H9 (cell line): ENCODE results near the gene HEPN1. TPM values are rescaled to one million over a fixed set of nuclear protein-coding genes. Genes with fewer than 3 reads are reported as not detected.

ENCODE experiments used
- DNase-seq: peaks from one replicate; pipeline ENCODE4 v3.0.0-alpha.2; 2017
- H2AFZ ChIP-seq: one replicate; pipeline ENCODE4 v1.6.1; 2013; ENCODE audit warnings: mild to moderate bottlenecking, low read length, control low read depth, moderate library complexity
- H2AK5ac ChIP-seq: 2 replicates; pipeline ENCODE4 v1.6.1; 2013; ENCODE audit warnings: low read length, control low read depth, mixed read lengths; ENCODE audit not compliant: insufficient read length
- H2BK120ac ChIP-seq: one replicate; pipeline ENCODE4 v1.6.1; 2013; ENCODE audit warnings: low read depth, mild to moderate bottlenecking, low read length, control low read depth, inconsistent platforms; ENCODE audit not compliant: poor library complexity, severe bottlenecking
- H2BK12ac ChIP-seq: 2 replicates; pipeline ENCODE4 v1.6.1; 2013; ENCODE audit warnings: low read length, control low read depth, mixed read lengths, low read depth; ENCODE audit not compliant: insufficient read length
- H2BK15ac ChIP-seq: 2 replicates; pipeline ENCODE4 v1.6.1; 2013; ENCODE audit warnings: low read depth, low read length, control low read depth
- H2BK20ac ChIP-seq: one replicate; pipeline ENCODE4 v1.6.1; 2013; ENCODE audit warnings: low read depth, mild to moderate bottlenecking, low read length, control low read depth, inconsistent platforms; ENCODE audit not compliant: poor library complexity, severe bottlenecking
- H2BK5ac ChIP-seq: 2 replicates; pipeline ENCODE4 v1.6.1; 2013; ENCODE audit warnings: low read length, control low read depth, mixed read lengths; ENCODE audit not compliant: insufficient read length
- H3K14ac ChIP-seq: 2 replicates; pipeline ENCODE4 v1.6.1; 2013; ENCODE audit warnings: low read length, control low read depth; ENCODE audit not compliant: insufficient read depth
- H3K18ac ChIP-seq: 2 replicates; pipeline ENCODE4 v1.6.1; 2013; ENCODE audit warnings: low read depth, mild to moderate bottlenecking, mixed read lengths, low read length, control low read depth; ENCODE audit not compliant: insufficient read length
- H3K23ac ChIP-seq: 2 replicates; pipeline ENCODE4 v1.6.1; 2013; ENCODE audit warnings: low read length, control low read depth, mixed read lengths, low read depth; ENCODE audit not compliant: insufficient read length
- H3K23me2 ChIP-seq: 2 replicates; pipeline ENCODE4 v1.6.1; 2013; ENCODE audit warnings: low read depth, mild to moderate bottlenecking, mixed read lengths, low read length, control low read depth; ENCODE audit not compliant: insufficient read length, poor library complexity, severe bottlenecking
- H3K27ac ChIP-seq: 2 replicates; pipeline ENCODE4 v1.5.1; 2013; ENCODE audit warnings: low read length, control low read depth, mixed read lengths, low read depth; ENCODE audit not compliant: insufficient read length
- H3K27me3 ChIP-seq: 2 replicates; pipeline ENCODE4 v1.6.1; 2013; ENCODE audit warnings: low read length, control low read depth, inconsistent platforms; ENCODE audit not compliant: insufficient read depth
- H3K4ac ChIP-seq: 2 replicates; pipeline ENCODE4 v1.6.1; 2013; ENCODE audit warnings: low read depth, mild to moderate bottlenecking, control low read depth, inconsistent platforms, low read length, moderate library complexity
- H3K4me1 ChIP-seq: 2 replicates; pipeline ENCODE4 v1.6.1; 2013; ENCODE audit warnings: low read length, control low read depth, inconsistent platforms; ENCODE audit not compliant: insufficient read depth
- H3K4me2 ChIP-seq: 2 replicates; pipeline ENCODE4 v1.6.1; 2013; ENCODE audit warnings: low read length, control low read depth, mixed read lengths; ENCODE audit not compliant: insufficient read length, insufficient read depth
- H3K56ac ChIP-seq: 2 replicates; pipeline ENCODE4 v1.6.1; 2013; ENCODE audit warnings: low read depth, mild to moderate bottlenecking, mixed read lengths, low read length, control low read depth; ENCODE audit not compliant: insufficient read length
- H3K79me1 ChIP-seq: 2 replicates; pipeline ENCODE4 v1.6.1; 2013; ENCODE audit warnings: low read depth, mild to moderate bottlenecking, moderate library complexity, low read length, control low read depth, inconsistent platforms; ENCODE audit not compliant: insufficient read depth, poor library complexity, severe bottlenecking
- H3K79me2 ChIP-seq: 2 replicates; pipeline ENCODE4 v1.6.1; 2013; ENCODE audit warnings: low read length, control low read depth, inconsistent platforms; ENCODE audit not compliant: insufficient read depth
- H3K9ac ChIP-seq: 2 replicates; pipeline ENCODE4 v1.6.1; 2013; ENCODE audit warnings: low read length, control low read depth, mixed read lengths; ENCODE audit not compliant: insufficient read length; ENCODE audit errors: extremely low read depth
- H3K9me3 ChIP-seq: one replicate; pipeline ENCODE4 v1.6.1; 2013; ENCODE audit warnings: low read depth, low read length, inconsistent platforms; ENCODE audit not compliant: control insufficient read depth
- H3T11ph ChIP-seq: one replicate; pipeline ENCODE4 v1.6.1; 2013; ENCODE audit warnings: mild to moderate bottlenecking, low read length, control low read depth, inconsistent platforms
- H4K20me1 ChIP-seq: one replicate; pipeline ENCODE4 v1.6.1; 2013; ENCODE audit not compliant: control insufficient read depth, insufficient read length, insufficient read depth
- H4K5ac ChIP-seq: 2 replicates; pipeline ENCODE4 v1.6.1; 2013; ENCODE audit warnings: low read depth, mild to moderate bottlenecking, mixed read lengths, low read length, control low read depth; ENCODE audit not compliant: insufficient read length
- H4K8ac ChIP-seq: replicated peaks from 2 replicates; pipeline ENCODE4 v1.6.1; 2013; ENCODE audit warnings: low read length, control low read depth, mixed read lengths, low read depth; ENCODE audit not compliant: insufficient read length
- H4K91ac ChIP-seq: 2 replicates; pipeline ENCODE4 v1.6.1; 2013; ENCODE audit warnings: low read depth, mild to moderate bottlenecking, moderate library complexity, mixed read lengths, low read length, control low read depth; ENCODE audit not compliant: insufficient read length
- H3K27ac Mint-ChIP-seq, 3 experiments: 2 replicates in 2 of 3; 3 replicates in 1 of 3; pipeline ENCODE4 v1.8.0; 2020 to 2021; ENCODE audit warnings: mixed read lengths in 3 of 3, mild to moderate bottlenecking in 1 of 3, moderate library complexity in 1 of 3
- H3K27me3 Mint-ChIP-seq: 2 replicates; pipeline ENCODE4 v1.8.0; 2021; ENCODE audit warnings: low read depth, mild to moderate bottlenecking, moderate library complexity, mixed read lengths
- H3K36me3 Mint-ChIP-seq, 3 experiments: 2 replicates in 2 of 3; 3 replicates in 1 of 3; pipeline ENCODE4 v1.8.0; 2020 to 2021; ENCODE audit warnings: low read depth in 3 of 3, mixed read lengths in 3 of 3; ENCODE audit not compliant: insufficient read depth in 1 of 3
- H3K4me1 Mint-ChIP-seq, 2 experiments: 2 replicates each; pipeline ENCODE4 v1.8.0; 2020; ENCODE audit warnings: mixed read lengths in 2 of 2
- H3K4me3 Mint-ChIP-seq, 2 experiments: 2 replicates in 1 of 2; 3 replicates in 1 of 2; pipeline ENCODE4 v1.8.0; 2020 to 2021; ENCODE audit warnings: mild to moderate bottlenecking in 2 of 2, mixed read lengths in 2 of 2, moderate library complexity in 1 of 2
- H3K9me3 Mint-ChIP-seq, 2 experiments: 2 replicates in 1 of 2; 3 replicates in 1 of 2; pipeline ENCODE4 v1.8.0; 2020; ENCODE audit warnings: mild to moderate bottlenecking in 2 of 2, mixed read lengths in 2 of 2, moderate library complexity in 1 of 2
- WGBS: extraction: QIAGEN DNeasy Blood & Tissue Kit; methylation state at CpG from one replicate; pipeline ENCODE4 v1.1.7; 2013; ENCODE audit warnings: missing lambda C conversion rate, low lambda C conversion rate, mixed read lengths; ENCODE audit not compliant: insufficient read length; ENCODE audit errors: extremely low coverage; 5-methylcytosine and 5-hydroxymethylcytosine counted together
- long read RNA-seq: library from polyadenylated mRNA; unstranded; transcript quantifications from one replicate; pipeline ENCODE4 v2.0.0, GENCODE V29; 2020
- total RNA-seq: library from RNA; stranded (reverse); gene quantifications from 2 replicates; pipeline ENCODE4 v1.2.1, GENCODE V29; 2021
- TF ChIP-seq, protein P1 (sequence below): fragments of 200-600 bp; sonication (generic); conservative IDR thresholded peaks from 3 replicates; pipeline ENCODE4 v1.8.0; 2021; ENCODE audit warnings: antibody characterized with exemption, mild to moderate bottlenecking

Gene HEPN1
- total RNA-seq = not detected in 2 replicates
- long read RNA-seq = 0 reads

DNA sequence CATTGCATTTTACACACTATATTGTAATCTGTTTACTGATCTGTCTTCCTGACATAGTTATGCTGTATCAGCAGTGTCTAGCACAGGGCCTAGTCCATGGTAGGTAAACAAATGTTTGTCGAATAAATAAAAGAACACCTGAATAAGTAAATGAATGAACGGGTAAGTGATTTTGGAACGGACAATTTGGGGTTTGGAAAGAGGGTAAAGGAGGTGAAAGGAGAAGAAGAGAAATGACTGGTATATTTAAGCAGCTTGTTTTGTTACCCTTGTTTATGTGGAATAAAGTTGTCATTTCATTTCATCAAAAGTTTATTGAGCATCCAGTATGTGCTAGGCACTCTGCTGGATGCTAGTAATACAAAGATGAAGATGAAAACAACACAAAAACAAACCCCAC, at the start of gene HEPN1:
TSS of gene HEPN1 (plus strand) at position 301 of the 400 bp plus-strand sequence.
- no peak within 1 kb of the TSS for H4K91ac ChIP-seq
- H3K4me1 ChIP-seq = no peaks in the 10 kb centered on the region
- peak within 1 kb of the TSS in 1 of 2 experiments; percentile 49; a peak in 3 of 5 replicates for H3K4me3 Mint-ChIP-seq
- H3K9me3 ChIP-seq = no peaks in the 10 kb centered on the region
- H4K8ac ChIP-seq = no peak within 1 kb of the TSS
- no peak within 1 kb of the TSS for H2AK5ac ChIP-seq
- H3K9ac ChIP-seq = no peak within 1 kb of the TSS
- no peak within 1 kb of the TSS for H3K56ac ChIP-seq
- no peak within 1 kb of the TSS for H2BK20ac ChIP-seq
- no peak for DNase-seq
- H4K5ac ChIP-seq = no peak within 1 kb of the TSS
- H2BK15ac ChIP-seq = no peak within 1 kb of the TSS
- H2AFZ ChIP-seq = no peak within 1 kb of the TSS
- H3K4me2 ChIP-seq = no peak within 1 kb of the TSS
- H3K27me3 ChIP-seq = peaks cover 17% of the 10 kb centered on the region; the same call in 1 of the 2 replicates
- peaks cover 3 to 13% of the 10 kb centered on the region in 2 experiments; a peak in 3 of 5 replicates for H3K9me3 Mint-ChIP-seq
- no peak within 1 kb of the TSS for H2BK12ac ChIP-seq
- no peaks in the 10 kb centered on the region for H3K23me2 ChIP-seq
- TF ChIP-seq, protein P1, sequence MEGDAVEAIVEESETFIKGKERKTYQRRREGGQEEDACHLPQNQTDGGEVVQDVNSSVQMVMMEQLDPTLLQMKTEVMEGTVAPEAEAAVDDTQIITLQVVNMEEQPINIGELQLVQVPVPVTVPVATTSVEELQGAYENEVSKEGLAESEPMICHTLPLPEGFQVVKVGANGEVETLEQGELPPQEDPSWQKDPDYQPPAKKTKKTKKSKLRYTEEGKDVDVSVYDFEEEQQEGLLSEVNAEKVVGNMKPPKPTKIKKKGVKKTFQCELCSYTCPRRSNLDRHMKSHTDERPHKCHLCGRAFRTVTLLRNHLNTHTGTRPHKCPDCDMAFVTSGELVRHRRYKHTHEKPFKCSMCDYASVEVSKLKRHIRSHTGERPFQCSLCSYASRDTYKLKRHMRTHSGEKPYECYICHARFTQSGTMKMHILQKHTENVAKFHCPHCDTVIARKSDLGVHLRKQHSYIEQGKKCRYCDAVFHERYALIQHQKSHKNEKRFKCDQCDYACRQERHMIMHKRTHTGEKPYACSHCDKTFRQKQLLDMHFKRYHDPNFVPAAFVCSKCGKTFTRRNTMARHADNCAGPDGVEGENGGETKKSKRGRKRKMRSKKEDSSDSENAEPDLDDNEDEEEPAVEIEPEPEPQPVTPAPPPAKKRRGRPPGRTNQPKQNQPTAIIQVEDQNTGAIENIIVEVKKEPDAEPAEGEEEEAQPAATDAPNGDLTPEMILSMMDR = no peak
- H4K20me1 ChIP-seq = no peaks in the 10 kb centered on the region
- WGBS = 100% methylated on average over 2 of the region's 3 CpGs
- H3K79me1 ChIP-seq = no peaks in the 10 kb centered on the region
- no peak within 1 kb of the TSS for H3K18ac ChIP-seq
- H2BK120ac ChIP-seq = no peak within 1 kb of the TSS
- no peak within 1 kb of the TSS for H3K4ac ChIP-seq
- H2BK5ac ChIP-seq = no peak within 1 kb of the TSS
- no peak within 1 kb of the TSS for H3K23ac ChIP-seq
- H3T11ph ChIP-seq = no peak within 1 kb of the TSS
- H3K79me2 ChIP-seq = no peaks in the 10 kb centered on the region
- H3K27ac Mint-ChIP-seq = no peak within 1 kb of the TSS; a peak in 1 of 7 replicates
- H3K27ac ChIP-seq = no peak within 1 kb of the TSS
- peaks cover 0 to 3% of the 10 kb centered on the region in 2 experiments; a peak in 2 of 4 replicates for H3K4me1 Mint-ChIP-seq
- H3K36me3 Mint-ChIP-seq = no peaks in the 10 kb centered on the region; a peak in 1 of 7 replicates
- H3K14ac ChIP-seq = no peak within 1 kb of the TSS
- peaks cover 78% of the 10 kb centered on the region for H3K27me3 Mint-ChIP-seq
